GM19372 (cell line): ENCODE results near the gene CADM2.
"Not testable (repeated sequence)": the region's sequence is repeated elsewhere in the genome, so short reads cannot be mapped to it uniquely, and the experiment has no call there.

Experiments
- ATAC-seq: cut with Tn5 transposase; IDR thresholded peaks from one replicate; pipeline ENCODE4 v1.9.1; 2021; ENCODE audit warnings: mild to moderate bottlenecking, low read depth, moderate library complexity; ENCODE audit not compliant: unreplicated experiment

The CADM2 gene

GRCh38 chr3:85864896-85865295, 906.1 kb downstream of the CADM2 start:
- no peak for ATAC-seq

GRCh38 chr3:85867072-85867471, 908.3 kb downstream of the CADM2 start:
- ATAC-seq, result no peak

- no peak for ATAC-seq
Measured at GRCh38 chr3:85875589-85875988, 916.8 kb downstream of the CADM2 start.

GRCh38 chr3:85877631-85878030, 918.8 kb downstream of the CADM2 start:
- ATAC-seq, result no peak

GRCh38 chr3:85881833-85882393, 923.1 kb downstream of the CADM2 start:
- ATAC-seq, result no peak

GRCh38 chr3:85890043-85890555, 931.3 kb downstream of the CADM2 start:
- ATAC-seq, result no peak

- no peak for ATAC-seq
Measured at GRCh38 chr3:85903434-85903833, 944.6 kb downstream of the CADM2 start.

- no peak for ATAC-seq
Measured at GRCh38 chr3:85912980-85913379, 954.2 kb downstream of the CADM2 start.

GRCh38 chr3:85922374-85922773, 963.6 kb downstream of the CADM2 start:
- ATAC-seq, result no peak

GRCh38 chr3:85930718-85931117, 971.9 kb downstream of the CADM2 start:
- no peak for ATAC-seq

- no peak for ATAC-seq
Measured at GRCh38 chr3:85933326-85933725, 974.5 kb downstream of the CADM2 start.

GRCh38 chr3:85935171-85935570, 976.4 kb downstream of the CADM2 start:
- no peak for ATAC-seq

- no peak for ATAC-seq
Measured at GRCh38 chr3:85939074-85939482, 980.3 kb downstream of the CADM2 start.

GRCh38 chr3:85950435-85950834, 991.6 kb downstream of the CADM2 start:
- no peak for ATAC-seq

- ATAC-seq, result no peak
Measured at GRCh38 chr3:85960793-85961192, 1002.0 kb downstream of the CADM2 start.

- no peak for ATAC-seq
Measured at GRCh38 chr3:85977615-85978338, 1019.0 kb downstream of the CADM2 start.

GRCh38 chr3:85979034-85979433, 1020.2 kb downstream of the CADM2 start:
- no peak for ATAC-seq

- not testable (repeated sequence) for ATAC-seq
Measured at GRCh38 chr3:85989581-85989980, 1030.8 kb downstream of the CADM2 start.

GRCh38 chr3:86029590-86029989, 1070.8 kb downstream of the CADM2 start:
- ATAC-seq, result no peak

GRCh38 chr3:86037916-86038315, 1079.1 kb downstream of the CADM2 start:
- ATAC-seq, result no peak

GRCh38 chr3:86046436-86047136, 1087.8 kb downstream of the CADM2 start:
- ATAC-seq, result no peak

- no peak for ATAC-seq
Measured at GRCh38 chr3:86047161-86047560, 1088.4 kb downstream of the CADM2 start.
